T1000 (cell line): ENCODE data around the gene NLRP1.
"Not testable (repeated sequence)": the region's sequence is repeated elsewhere in the genome, so short reads cannot be mapped to it uniquely, and the experiment has no call there.

Experiments
- DNase-seq: peaks from one replicate; lab custom pipeline; 2025; ENCODE audit warnings: mixed read lengths; lab: John Stamatoyannopoulos, UW

NLRP1 gene

GRCh38 chr17:5587438-5588032 is 3.2 kb upstream of the NLRP1 start:
- DNase-seq, result no peak

GRCh38 chr17:5585836-5586521 is 1.7 kb upstream of the NLRP1 start:
- no peak for DNase-seq

- DNase-seq, result no peak
Observed at GRCh38 chr17:5585287-5585794, 1.0 kb upstream of the NLRP1 start.

- no peak for DNase-seq
Observed at GRCh38 chr17:5583426-5584382, 605 bp downstream of the NLRP1 start.

DNA sequence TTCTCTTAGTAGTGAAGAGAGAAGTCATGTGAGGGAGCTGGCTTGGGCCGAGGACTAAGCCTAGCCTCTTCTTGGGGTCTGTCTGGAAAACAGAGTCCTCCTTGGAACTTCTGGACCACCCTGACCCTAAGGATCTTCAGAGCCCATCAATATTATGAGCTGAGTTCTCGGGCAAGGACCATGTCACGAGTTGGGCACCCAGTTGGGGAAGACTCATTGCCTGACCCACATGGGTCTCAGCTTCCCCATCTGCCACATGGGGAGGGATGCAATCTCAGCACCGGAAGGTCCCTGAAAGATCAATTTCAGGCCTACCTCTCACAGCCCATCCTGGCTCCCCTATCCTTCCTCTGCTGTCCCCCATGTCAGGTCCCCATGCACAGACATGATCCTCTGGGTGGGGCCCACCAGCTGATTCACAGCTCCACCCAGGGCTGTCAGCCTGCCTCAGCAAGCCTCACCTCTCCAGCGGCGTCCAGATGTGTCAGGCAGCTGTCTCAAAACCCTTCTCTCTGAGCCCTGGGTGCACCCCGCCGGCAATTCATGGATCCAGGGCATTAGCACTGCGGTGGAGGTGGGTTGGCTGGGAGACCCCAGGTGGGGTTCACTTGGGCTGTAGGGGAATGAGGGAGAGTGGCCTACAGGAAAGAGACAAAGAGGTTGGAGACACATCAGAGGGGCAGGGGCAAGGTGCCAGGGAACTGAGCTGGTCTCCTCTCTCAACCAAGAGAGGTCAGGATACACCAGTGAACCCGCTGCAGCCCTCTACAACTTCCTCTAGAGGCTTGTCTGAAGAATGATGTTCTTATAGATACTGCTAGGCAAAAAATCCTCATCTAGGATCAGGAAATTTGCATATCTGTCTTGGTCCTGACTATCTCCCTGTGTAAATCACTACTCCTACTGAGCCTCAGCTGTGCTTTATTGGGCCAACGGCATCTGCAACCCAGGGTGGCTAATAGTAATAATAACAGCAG is 1.8 kb downstream of the NLRP1 start:
- DNase-seq, result no peak

DNA sequence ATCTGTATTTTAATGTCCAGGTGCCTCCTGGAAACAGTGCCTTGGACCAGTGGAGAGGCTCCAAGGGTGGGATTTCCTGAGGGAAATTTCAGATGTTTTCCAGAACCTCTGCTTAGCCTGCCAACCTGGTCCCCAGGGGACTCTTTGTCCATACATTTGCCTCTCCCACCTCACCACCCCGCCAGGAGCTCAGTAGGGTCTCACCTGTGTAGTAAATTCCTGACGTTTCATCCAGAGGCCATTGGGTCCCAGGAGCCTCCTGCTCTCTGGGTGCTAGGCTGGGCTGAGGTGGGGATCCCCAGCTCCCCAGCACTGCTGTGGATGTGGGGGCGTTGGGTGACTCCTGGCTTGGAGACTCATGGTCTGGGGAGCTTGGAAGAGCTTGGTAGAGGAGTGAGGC is 2.7 kb downstream of the NLRP1 start:
- no peak for DNase-seq

DNA sequence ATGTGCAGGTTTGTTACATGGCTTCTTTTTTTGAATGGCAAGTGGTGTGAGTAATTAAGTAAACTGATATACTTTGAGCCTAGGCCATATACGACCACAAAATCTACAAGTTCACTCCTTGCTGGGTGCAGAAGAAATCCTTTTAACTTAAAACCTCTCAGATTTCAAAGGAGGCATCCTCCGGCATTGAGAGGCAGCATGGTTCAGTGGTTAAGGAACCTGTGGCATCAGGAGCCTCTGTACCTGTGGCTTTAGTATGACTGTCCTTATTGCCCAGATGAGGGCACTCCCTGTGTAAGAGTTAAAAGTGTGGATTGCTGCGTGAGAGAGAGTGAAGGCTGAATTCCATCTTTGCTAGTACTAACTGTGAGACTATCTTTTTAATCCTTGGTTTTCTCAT is 3.3 kb downstream of the NLRP1 start:
- no peak for DNase-seq

- DNase-seq, result no peak
Observed at GRCh38 chr17:5580367-5580766, 3.9 kb downstream of the NLRP1 start.

DNA sequence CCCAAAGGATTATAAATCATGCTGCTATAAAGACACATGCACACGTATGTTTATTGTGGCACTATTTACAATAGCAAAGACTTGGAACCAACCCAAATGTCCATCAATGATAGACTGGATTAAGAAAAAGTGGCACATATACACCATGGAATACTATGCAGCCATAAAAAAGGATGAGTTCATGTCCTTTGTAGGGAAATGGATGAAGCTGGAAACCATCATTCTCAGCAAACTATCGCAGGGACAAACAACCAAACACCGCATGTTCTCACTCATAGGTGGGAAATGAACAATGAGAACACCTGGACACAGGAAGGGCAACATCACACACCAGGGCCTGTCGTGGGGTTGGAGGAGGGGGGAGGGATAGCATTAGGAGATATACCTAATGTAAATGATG is 5.5 kb downstream of the NLRP1 start:
- DNase-seq, result not testable (repeated sequence)

DNA sequence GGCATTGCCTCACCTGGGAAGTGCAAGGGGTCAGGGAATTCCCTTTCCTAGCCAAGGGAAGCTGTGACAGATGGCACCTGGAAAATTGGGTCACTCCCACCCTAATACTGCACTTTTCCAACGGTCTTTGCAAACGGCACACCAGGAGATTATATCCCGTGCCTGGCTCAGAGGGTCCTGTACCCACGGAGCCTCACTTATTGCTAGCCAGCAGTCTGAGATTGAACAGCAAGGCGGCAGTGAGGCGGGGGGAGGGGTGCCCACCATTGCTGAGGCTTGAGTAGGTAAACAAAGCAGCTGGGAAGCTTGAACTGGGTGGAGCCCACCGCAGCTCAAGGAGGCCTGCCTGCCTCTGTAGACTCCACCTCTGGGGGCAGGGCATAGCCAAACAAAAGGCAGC is 11.3 kb downstream of the NLRP1 start:
- DNase-seq, result not testable (repeated sequence)

GRCh38 chr17:5571281-5571680 is 13.0 kb downstream of the NLRP1 start:
- DNase-seq, result no peak

GRCh38 chr17:5565808-5566207 is 18.5 kb downstream of the NLRP1 start:
- DNase-seq, result no peak

GRCh38 chr17:5563456-5563855 is 20.9 kb downstream of the NLRP1 start:
- DNase-seq, result no peak

- no peak for DNase-seq
Observed at GRCh38 chr17:5562661-5563360, 21.5 kb downstream of the NLRP1 start.

- no peak for DNase-seq
Observed at GRCh38 chr17:5561736-5562571, 22.4 kb downstream of the NLRP1 start.

DNA sequence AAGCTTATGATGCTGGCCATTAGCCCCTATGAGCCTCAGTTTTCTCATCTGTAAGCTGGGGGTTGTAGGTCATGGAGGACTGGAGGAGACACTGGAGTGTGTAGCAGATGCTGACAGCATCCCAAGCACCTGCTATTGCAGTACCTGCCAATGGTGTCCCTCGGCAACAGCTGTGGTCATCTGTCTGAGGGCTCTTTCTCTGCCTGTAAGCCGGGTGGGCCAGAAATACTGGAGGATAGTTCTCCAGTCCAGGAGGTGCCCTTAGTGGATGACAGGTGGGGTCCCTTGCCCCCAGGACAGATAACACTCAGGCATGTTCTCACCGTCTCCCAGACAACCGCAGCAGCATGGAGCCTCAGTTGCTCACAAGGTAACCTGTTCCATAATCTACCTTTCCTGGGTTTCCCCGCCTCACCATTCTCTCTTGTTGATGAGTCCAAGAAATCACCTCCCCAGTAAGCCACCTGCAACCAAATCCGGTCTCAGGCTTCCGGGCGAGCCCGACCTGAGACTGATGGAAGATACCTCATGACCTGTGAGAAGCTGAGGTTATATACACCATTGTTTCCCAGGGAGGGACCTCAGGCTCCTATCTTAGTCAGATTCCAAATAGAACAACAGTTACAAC is 23.8 kb downstream of the NLRP1 start:
- DNase-seq, result no peak

DNA sequence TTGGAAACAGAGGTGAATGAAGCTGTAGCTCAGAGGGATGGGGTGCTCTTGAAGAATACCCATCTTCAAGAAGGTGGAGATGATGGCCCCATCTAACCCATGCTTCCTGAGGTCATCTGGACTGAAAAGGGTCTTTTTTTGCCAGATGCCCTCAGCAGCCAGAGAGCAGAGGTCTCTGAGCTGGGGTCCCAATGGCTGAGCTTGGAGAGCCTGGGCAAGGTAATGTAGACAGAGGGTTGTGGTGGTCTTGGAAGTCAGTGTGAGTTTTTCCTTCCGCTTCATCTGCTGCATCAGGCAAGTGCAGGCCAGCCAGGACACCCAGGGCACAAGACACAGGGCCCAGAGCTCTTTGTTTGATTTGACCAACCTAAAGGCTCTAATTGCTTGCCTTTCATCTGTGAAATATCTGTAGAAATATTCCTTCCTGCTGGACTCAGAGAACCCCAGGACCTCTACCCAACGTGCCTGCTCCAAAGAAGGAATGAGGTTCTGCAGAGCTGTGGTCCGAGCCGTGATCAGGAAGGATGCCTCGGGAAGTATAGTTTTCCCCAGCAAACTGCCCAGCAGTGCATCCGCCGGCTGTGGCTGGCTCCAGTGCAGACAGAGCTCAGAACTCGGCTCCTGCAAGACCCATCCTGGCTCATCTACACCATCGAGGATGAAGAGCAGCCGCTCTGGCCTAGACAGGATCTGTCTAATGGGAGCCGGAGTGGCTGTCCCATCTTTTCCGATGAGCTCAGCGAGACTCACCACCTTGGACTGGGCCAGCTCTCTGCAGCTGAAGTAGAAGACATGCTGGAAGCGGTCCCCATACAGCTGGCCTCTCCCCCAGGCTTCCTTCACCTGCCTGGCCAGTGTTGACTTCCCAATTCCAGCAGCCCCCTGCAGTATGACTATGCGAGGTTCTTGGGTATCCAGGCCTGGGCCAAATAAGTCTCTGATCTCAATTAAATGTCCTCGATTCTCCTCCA is 25.2 kb downstream of the NLRP1 start:
- no peak for DNase-seq

DNA sequence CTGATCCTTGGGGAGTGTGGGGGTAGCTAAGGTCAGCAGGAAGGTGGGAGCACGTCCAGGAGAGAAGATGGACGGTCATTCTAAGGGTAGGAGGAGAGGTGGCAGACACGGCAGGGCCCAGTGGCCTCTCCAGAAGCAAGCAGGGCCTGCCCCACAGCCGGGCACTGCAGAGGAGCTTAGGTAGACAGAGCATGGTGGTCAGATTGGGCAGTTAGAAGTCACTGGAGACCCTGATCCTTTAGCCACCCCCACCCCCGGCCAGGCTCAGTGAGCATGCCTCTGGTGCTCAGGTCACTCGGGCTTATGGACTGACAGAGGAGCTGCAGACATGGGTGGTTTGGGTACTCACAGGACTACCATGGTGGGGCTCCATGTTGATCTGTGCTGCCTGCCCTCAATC is 26.3 kb downstream of the NLRP1 start:
- no peak for DNase-seq
